Activated naive CD8-positive, alpha-beta T cell treated with anti-CD3 and anti-CD28 coated beads, Interleukin-2, amount 10 ng/mL, durations not matched to agents 7 days and 5 days (primary cell): Measurements from ENCODE around the gene IQGAP3. TPM values are rescaled to one million over a fixed set of nuclear protein-coding genes. Genes with fewer than 3 reads are reported as not detected.
A peak's percentile ranks its signal among the peaks of the same experiment; 100 is the strongest.
"Not testable (repeated sequence)": the region's sequence is repeated elsewhere in the genome, so short reads cannot be mapped to it uniquely, and the experiment has no call there.

ENCODE experiments used
- ATAC-seq: fragments of 150-1000 bp; cut with Tn5 transposase; one replicate; pipeline ENCODE4 v1.10.0; 2021; ENCODE audit warnings: low read depth, moderate library complexity
- POLR2A ChIA-PET: fragments of 350-600 bp; sonication (Branson Sonifier 250); formaldehyde crosslinking; loops from one replicate; lab custom pipeline; 2021; ENCODE audit warnings: antibody characterized with exemption; lab: Charles Lee
- DNase-seq: peaks from one replicate; pipeline ENCODE4 v3.0.0; 2021
- H3K27ac Mint-ChIP-seq: one replicate; pipeline ENCODE4 v1.8.0; 2022; ENCODE audit warnings: mild to moderate bottlenecking, mixed read lengths
- H3K27me3 Mint-ChIP-seq: one replicate; pipeline ENCODE4 v1.8.0; 2022; ENCODE audit warnings: mild to moderate bottlenecking, moderate library complexity, mixed read lengths
- H3K36me3 Mint-ChIP-seq: one replicate; pipeline ENCODE4 v1.8.0; 2021; ENCODE audit warnings: mild to moderate bottlenecking, mixed read lengths
- H3K4me1 Mint-ChIP-seq: one replicate; pipeline ENCODE4 v1.8.0; 2021; ENCODE audit warnings: mixed read lengths
- H3K4me3 Mint-ChIP-seq: one replicate; pipeline ENCODE4 v1.8.0; 2022; ENCODE audit warnings: mild to moderate bottlenecking, moderate library complexity, mixed read lengths
- H3K9me3 Mint-ChIP-seq: one replicate; pipeline ENCODE4 v1.8.0; 2021; ENCODE audit warnings: mixed read lengths
- total RNA-seq, 2 experiments: library from RNA; stranded (reverse); gene quantifications; one replicate each; pipeline ENCODE4 v1.2.3, GENCODE V29; 2021

Gene IQGAP3
- total RNA-seq, 2 experiments from 2014 or later, result 26.1 to 30.3 TPM

GRCh38 chr1:156591432-156592157, 19.2 kb upstream of the IQGAP3 start, which contains the start of gene NAXE:
Gene NAXE (plus strand): TSS chr1:156591776. CDS start chr1:156591805, 29 bp downstream.
- POLR2A ChIA-PET, result interaction anchor here (1.0 to 3.2 kb wide), 16 partner anchors 9 to 134 kb away, joined by 3 to 34 read pairs (median 6); partner anchors contain the start of genes GPATCH4, MEF2D and TTC24
- Mint-ChIP-seq H3K4me1 (peaks cover 21% of the 10 kb centered on the region), H3K36me3 (peaks cover 8% of the 10 kb centered on the region), H3K27ac (peak within 1 kb of the TSS; percentile 80), H3K9me3 (no peaks in the 10 kb centered on the region), H3K4me3 (peak within 1 kb of the TSS; percentile 83), H3K27me3 (no peaks in the 10 kb centered on the region)
- peak; percentile 97 for ATAC-seq
- DNase-seq, result peak; percentile 84

GRCh38 chr1:156591181-156591431, 18.7 kb upstream of the IQGAP3 start:
- Mint-ChIP-seq H3K27ac (peak overlapping the region; percentile 80), H3K27me3 (no peaks in the 10 kb centered on the region), H3K4me3 (peak overlapping the region; percentile 83), H3K9me3 (no peaks in the 10 kb centered on the region), H3K36me3 (peaks cover 6% of the 10 kb centered on the region), H3K4me1 (peaks cover 20% of the 10 kb centered on the region)
- DNase-seq (no peak), ATAC-seq (no peak)
- POLR2A ChIA-PET, result interaction anchor here (1.0 to 3.2 kb wide), 16 partner anchors 9 to 134 kb away, joined by 3 to 34 read pairs (median 6); partner anchors contain the start of genes GPATCH4, MEF2D and TTC24

GRCh38 chr1:156590326-156591180, 18.2 kb upstream of the IQGAP3 start:
- POLR2A ChIA-PET, result interaction anchor here (1.0 to 3.2 kb wide), 14 partner anchors 9 to 132 kb away, joined by 3 to 34 read pairs (median 5); partner anchors contain the start of genes GPATCH4, MEF2D and TTC24
- no peak for DNase-seq

GRCh38 chr1:156589546-156589945, 17.2 kb upstream of the IQGAP3 start:
- Mint-ChIP-seq H3K27me3 (no peaks in the 10 kb centered on the region), H3K4me1 (peaks cover 16% of the 10 kb centered on the region), H3K9me3 (no peaks in the 10 kb centered on the region), H3K4me3 (no peak overlapping the region), H3K36me3 (peaks cover 4% of the 10 kb centered on the region), H3K27ac (no peak overlapping the region)
- DNase-seq (no peak), ATAC-seq (no peak)
- POLR2A ChIA-PET, result no interaction called here

More at GRCh38 chr1:156590326-156591180, 18.2 kb upstream of the IQGAP3 start:
- ATAC-seq, result no peak
- Mint-ChIP-seq H3K27me3 (no peaks in the 10 kb centered on the region), H3K4me1 (peaks cover 20% of the 10 kb centered on the region), H3K4me3 (peak overlapping the region; percentile 83), H3K36me3 (peaks cover 9% of the 10 kb centered on the region), H3K27ac (peak overlapping the region; percentile 80), H3K9me3 (no peaks in the 10 kb centered on the region)

- H3K9me3 Mint-ChIP-seq, H3K27ac Mint-ChIP-seq, H3K36me3 Mint-ChIP-seq, DNase-seq, POLR2A ChIA-PET, H3K27me3 Mint-ChIP-seq, H3K4me3 Mint-ChIP-seq, ATAC-seq: not testable (repeated sequence)
- peaks cover 26% of the 10 kb centered on the region for H3K4me1 Mint-ChIP-seq
These were observed 15.6 kb upstream of the IQGAP3 start for GRCh38 chr1:156587927-156588326.

- no peaks in the 10 kb centered on the region for H3K9me3 Mint-ChIP-seq
- peaks cover 27% of the 10 kb centered on the region for H3K4me1 Mint-ChIP-seq
- POLR2A ChIA-PET, result interaction anchor here (0.9 to 1.3 kb wide), 2 partner anchors 15 to 82 kb away, joined by 3 read pairs; no protein-coding TSS in a partner anchor
- H3K27me3 Mint-ChIP-seq, result no peaks in the 10 kb centered on the region
- H3K4me3 Mint-ChIP-seq, result no peak overlapping the region
- DNase-seq (no peak), ATAC-seq (no peak)
- H3K27ac Mint-ChIP-seq, result no peak overlapping the region
- peaks cover 3% of the 10 kb centered on the region for H3K36me3 Mint-ChIP-seq
These were observed 14.6 kb upstream of the IQGAP3 start for GRCh38 chr1:156586892-156587477.

- no peak overlapping the region for H3K4me3 Mint-ChIP-seq
- POLR2A ChIA-PET, result interaction anchor here (0.9 to 1.3 kb wide), 3 partner anchors 15 to 81 kb away, joined by 3 read pairs; no protein-coding TSS in a partner anchor
- no peaks in the 10 kb centered on the region for H3K9me3 Mint-ChIP-seq
- no peak overlapping the region for H3K27ac Mint-ChIP-seq
- peaks cover 28% of the 10 kb centered on the region for H3K4me1 Mint-ChIP-seq
- DNase-seq, result no peak
- ATAC-seq, result no peak
- H3K27me3 Mint-ChIP-seq, result no peaks in the 10 kb centered on the region
- H3K36me3 Mint-ChIP-seq, result peaks cover 5% of the 10 kb centered on the region
These were observed 14.0 kb upstream of the IQGAP3 start for GRCh38 chr1:156586323-156586722.

GRCh38 chr1:156584813-156585212, 12.4 kb upstream of the IQGAP3 start:
- Mint-ChIP-seq H3K27ac (no peak overlapping the region), H3K9me3 (no peaks in the 10 kb centered on the region), H3K27me3 (no peaks in the 10 kb centered on the region), H3K36me3 (peaks cover 5% of the 10 kb centered on the region), H3K4me3 (no peak overlapping the region), H3K4me1 (peaks cover 23% of the 10 kb centered on the region)
- POLR2A ChIA-PET, result no interaction called here
- ATAC-seq (no peak), DNase-seq (no peak)

GRCh38 chr1:156583821-156584622, 11.7 kb upstream of the IQGAP3 start:
- ATAC-seq (no peak), DNase-seq (peak; percentile 47)
- peak overlapping the region; percentile 99 for H3K27ac Mint-ChIP-seq
- POLR2A ChIA-PET, result no interaction called here
- peaks cover 5% of the 10 kb centered on the region for H3K36me3 Mint-ChIP-seq
- H3K9me3 Mint-ChIP-seq, result no peaks in the 10 kb centered on the region
- H3K27me3 Mint-ChIP-seq, result no peaks in the 10 kb centered on the region
- peak overlapping the region; percentile 98 for H3K4me3 Mint-ChIP-seq
- peaks cover 23% of the 10 kb centered on the region for H3K4me1 Mint-ChIP-seq

GRCh38 chr1:156582388-156583017, 10.1 kb upstream of the IQGAP3 start:
- Mint-ChIP-seq H3K27ac (peak overlapping the region; percentile 99), H3K4me3 (peak overlapping the region; percentile 98), H3K9me3 (no peaks in the 10 kb centered on the region), H3K27me3 (no peaks in the 10 kb centered on the region), H3K36me3 (peaks cover 5% of the 10 kb centered on the region), H3K4me1 (peaks cover 23% of the 10 kb centered on the region)
- peak; percentile 62 for DNase-seq
- peak; percentile 75 for ATAC-seq
- POLR2A ChIA-PET, result interaction anchor here (1.0 to 3.6 kb wide), 14 partner anchors 10 to 125 kb away, joined by 3 to 43 read pairs (median 12); partner anchors contain the start of genes GPATCH4, IQGAP3, MEF2D and NAXE

GRCh38 chr1:156581661-156582387, 9.5 kb upstream of the IQGAP3 start:
- Mint-ChIP-seq H3K9me3 (no peaks in the 10 kb centered on the region), H3K4me3 (peak overlapping the region; percentile 98), H3K36me3 (peaks cover 5% of the 10 kb centered on the region), H3K27me3 (no peaks in the 10 kb centered on the region), H3K27ac (peak overlapping the region; percentile 99), H3K4me1 (peaks cover 23% of the 10 kb centered on the region)
- POLR2A ChIA-PET, result interaction anchor here (0.9 to 3.6 kb wide), 16 partner anchors 10 to 126 kb away, joined by 3 to 43 read pairs (median 10); partner anchors contain the start of genes GPATCH4, IQGAP3, MEF2D and NAXE
- peak; percentile 84 for ATAC-seq
- peak; percentile 70 for DNase-seq
